ENCODE data around the gene SSBP4. TPM values are rescaled to one million over a fixed set of nuclear protein-coding genes. Genes with fewer than 3 reads are reported as not detected.

Gene SSBP4
- total RNA-seq, 1 experiment from 2014 or later: 164 TPM

- no peaks in the 10 kb centered on the region for H4K20me1 ChIP-seq (ENCODE audit: insufficient read depth)
- H3K4me2 ChIP-seq (ENCODE audit: low read length): peak overlapping the region; percentile 68
- intact Hi-C loops (cut with micrococcal nuclease): no loop called here
- peak overlapping the region; percentile 92 for H3K27ac ChIP-seq (ENCODE audit: low read depth, low read length)
- peak overlapping the region; percentile 63 for H3K9ac ChIP-seq (ENCODE audit: low read length)
- CTCF ChIA-PET: no interaction called here
- no peaks in the 10 kb centered on the region for H3K79me2 ChIP-seq (ENCODE audit: insufficient read depth, low read length)
- peak overlapping the region in 1 of 2 experiments; percentile 23; a peak in 2 of 4 replicates for H3K4me3 ChIP-seq (replicated peaks in 1 of 2; ENCODE audit: low read depth in 1 of 2, low read length in 2 of 2)
- peaks cover 55 to 63% of the 10 kb centered on the region in 2 experiments for H3K4me1 ChIP-seq (ENCODE audit: control insufficient read depth in 1 of 2, insufficient read depth in 2 of 2, low read length in 2 of 2)
- no peak overlapping the region for H2AFZ ChIP-seq (ENCODE audit: low read depth, low read length, poor library complexity, severe bottlenecking)
- no TSS peak for BruUV-seq (replicated peaks)
- no peaks in the 10 kb centered on the region for H3K9me2 ChIP-seq (ENCODE audit: insufficient read depth)
- POLR2A ChIA-PET: interaction anchor here (0.7 to 4.3 kb wide), 5 partner anchors 8 to 92 kb away, joined by 3 to 32 read pairs (median 4); partner anchors contain the start of genes GDF15 and JUND
- ATAC-seq: no peak
- DNase-seq (ENCODE audit: low read depth, low spot score): no peak
- H3K36me3 ChIP-seq (ENCODE audit: control insufficient read depth in 1 of 2, insufficient read depth in 2 of 2, low read length in 2 of 2): no peaks in the 10 kb centered on the region
- TF ChIP-seq POLR2AphosphoS5 (IDR thresholded peaks at IDR 0.05; ENCODE audit: low read depth, low read length) (no peak), FOSL1 (IDR thresholded peaks at IDR 0.05; ENCODE audit: low read depth) (no peak)
- RAD21 ChIA-PET (ENCODE audit: low non-redundant PET in 1 of 2, low total read pairs in 2 of 2, uncharacterized antibody in 2 of 2, unreplicated experiment in 2 of 2): no interaction called here
- H3K27me3 ChIP-seq (ENCODE audit: insufficient read depth, low read length): no peaks in the 10 kb centered on the region
- no peaks in the 10 kb centered on the region for H3K9me3 ChIP-seq (ENCODE audit: control insufficient read depth in 1 of 2, insufficient read depth in 1 of 2, low read depth in 1 of 2, low read length in 2 of 2)
These were observed 45.7 kb upstream of the SSBP4 start for GRCh38 chr19:18373407-18373891.

DNA sequence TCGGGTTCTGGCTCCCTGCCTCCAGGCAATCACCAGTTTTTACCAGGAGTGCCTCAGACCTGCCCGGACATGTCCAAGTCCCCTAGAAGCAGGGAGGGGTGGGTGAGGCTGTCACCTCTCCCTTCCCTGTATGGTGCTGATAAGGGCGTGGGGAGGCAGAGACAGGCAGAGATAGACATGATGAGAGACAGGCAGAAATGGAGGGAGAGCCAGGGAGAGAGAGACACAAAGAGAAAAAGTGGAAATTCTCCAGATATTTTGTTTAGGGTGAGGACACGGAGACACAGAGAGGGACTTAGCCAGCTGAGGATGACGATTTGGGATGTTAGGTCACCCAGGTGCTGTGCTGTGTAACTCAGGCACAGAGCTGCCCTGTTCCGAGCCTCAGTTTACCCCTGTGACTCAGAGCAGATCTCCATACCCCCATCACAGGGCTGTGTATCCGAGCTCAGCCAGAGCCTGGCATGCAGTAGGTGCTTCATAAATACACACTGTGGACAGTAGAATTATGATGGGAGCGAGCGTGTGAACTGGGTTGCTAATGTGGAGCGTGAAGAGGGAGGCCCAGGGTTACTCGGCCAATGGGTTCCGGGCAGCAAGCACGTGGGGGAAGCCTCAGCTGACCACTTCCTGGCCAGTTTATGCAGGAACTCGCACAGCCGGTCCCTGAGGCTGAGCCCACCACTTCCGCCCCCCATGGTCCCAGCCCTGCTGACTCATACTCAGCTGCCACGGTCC lies 45.1 kb upstream of the SSBP4 start:
- no peak overlapping the region for H2AFZ ChIP-seq (ENCODE audit: low read depth, low read length, poor library complexity, severe bottlenecking)
- DNase-seq (ENCODE audit: low read depth, low spot score): peak; percentile 94
- ATAC-seq: peak; percentile 88
- H3K4me2 ChIP-seq (ENCODE audit: low read length): peak overlapping the region; percentile 68
- H4K20me1 ChIP-seq (ENCODE audit: insufficient read depth): no peaks in the 10 kb centered on the region
- no peaks in the 10 kb centered on the region for H3K9me3 ChIP-seq (ENCODE audit: control insufficient read depth in 1 of 2, insufficient read depth in 1 of 2, low read depth in 1 of 2, low read length in 2 of 2)
- no peaks in the 10 kb centered on the region for H3K36me3 ChIP-seq (ENCODE audit: control insufficient read depth in 1 of 2, insufficient read depth in 2 of 2, low read length in 2 of 2)
- H3K4me3 ChIP-seq (replicated peaks in 1 of 2; ENCODE audit: low read depth in 1 of 2, low read length in 2 of 2): peak overlapping the region in 1 of 2 experiments; percentile 23; a peak in 3 of 4 replicates
- RAD21 ChIA-PET (ENCODE audit: low non-redundant PET in 1 of 2, low total read pairs in 2 of 2, uncharacterized antibody in 2 of 2, unreplicated experiment in 2 of 2): no interaction called here
- POLR2A ChIA-PET: interaction anchor here (0.6 to 4.3 kb wide), 7 partner anchors 9 to 100 kb away, joined by 3 to 32 read pairs (median 4); partner anchors contain the start of genes GDF15, IQCN and JUND
- peak overlapping the region; percentile 92 for H3K27ac ChIP-seq (ENCODE audit: low read depth, low read length)
- no peaks in the 10 kb centered on the region for H3K79me2 ChIP-seq (ENCODE audit: insufficient read depth, low read length)
- BruUV-seq (replicated peaks): TSS peak; percentile 92
- H3K9ac ChIP-seq (ENCODE audit: low read length): peak overlapping the region; percentile 63
- intact Hi-C loops (cut with micrococcal nuclease): no loop called here
- H3K27me3 ChIP-seq (ENCODE audit: insufficient read depth, low read length): no peaks in the 10 kb centered on the region
- peaks cover 61 to 64% of the 10 kb centered on the region in 2 experiments for H3K4me1 ChIP-seq (ENCODE audit: control insufficient read depth in 1 of 2, insufficient read depth in 2 of 2, low read length in 2 of 2)
- CTCF ChIA-PET: interaction anchor here (0.9 to 1.5 kb wide), 3 partner anchors 12 to 35 kb away, joined by 3 to 4 read pairs (median 3); partner anchors contain the start of gene GDF15
- no peaks in the 10 kb centered on the region for H3K9me2 ChIP-seq (ENCODE audit: insufficient read depth)
- TF ChIP-seq CEBPB (IDR thresholded peaks at IDR 0.05; ENCODE audit: low read depth) (no peak), REST (IDR thresholded peaks at IDR 0.05; ENCODE audit: low read depth) (no peak), YY1 (IDR thresholded peaks at IDR 0.05; ENCODE audit: extremely low read depth, insufficient replicate concordance, low read depth, low read length) (peak; percentile 64), EZH2 (IDR thresholded peaks at IDR 0.05) (no peak), JUND (IDR thresholded peaks at IDR 0.05) (peak; percentile 91), POLR2AphosphoS5 (IDR thresholded peaks at IDR 0.05; ENCODE audit: low read depth, low read length) (peak; percentile 69), CBX3 (IDR thresholded peaks at IDR 0.05; ENCODE audit: low read depth) (peak; percentile 78; the same call in 1 of the 2 replicates), SP1 (IDR thresholded peaks at IDR 0.05; ENCODE audit: low read depth) (peak; percentile 95), ZNF274 (IDR thresholded peaks at IDR 0.05; ENCODE audit: low read depth, low read length) (no peak), ELF1 (IDR thresholded peaks at IDR 0.05; ENCODE audit: borderline replicate concordance, low read depth) (no peak; the same call in 1 of the 2 replicates)
- TF ChIP-seq, protein P1, sequence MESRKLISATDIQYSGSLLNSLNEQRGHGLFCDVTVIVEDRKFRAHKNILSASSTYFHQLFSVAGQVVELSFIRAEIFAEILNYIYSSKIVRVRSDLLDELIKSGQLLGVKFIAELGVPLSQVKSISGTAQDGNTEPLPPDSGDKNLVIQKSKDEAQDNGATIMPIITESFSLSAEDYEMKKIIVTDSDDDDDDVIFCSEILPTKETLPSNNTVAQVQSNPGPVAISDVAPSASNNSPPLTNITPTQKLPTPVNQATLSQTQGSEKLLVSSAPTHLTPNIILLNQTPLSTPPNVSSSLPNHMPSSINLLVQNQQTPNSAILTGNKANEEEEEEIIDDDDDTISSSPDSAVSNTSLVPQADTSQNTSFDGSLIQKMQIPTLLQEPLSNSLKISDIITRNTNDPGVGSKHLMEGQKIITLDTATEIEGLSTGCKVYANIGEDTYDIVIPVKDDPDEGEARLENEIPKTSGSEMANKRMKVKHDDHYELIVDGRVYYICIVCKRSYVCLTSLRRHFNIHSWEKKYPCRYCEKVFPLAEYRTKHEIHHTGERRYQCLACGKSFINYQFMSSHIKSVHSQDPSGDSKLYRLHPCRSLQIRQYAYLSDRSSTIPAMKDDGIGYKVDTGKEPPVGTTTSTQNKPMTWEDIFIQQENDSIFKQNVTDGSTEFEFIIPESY (IDR thresholded peaks at IDR 0.05; ENCODE audit: extremely low read depth, insufficient replicate concordance, low read length): peak; percentile 22

Data from HCT116 (cell line).